K562 (cell line): ENCODE measurements around the gene PDE2A.

Experiments used
- ARHGAP35 ChIP-seq: fragments of 450-650 bp; IDR thresholded peaks from 2 replicates; pipeline ENCODE4 v1.6.1; 2018; ENCODE audit not compliant: partially characterized antibody
- BHLHE40 ChIP-seq: IDR thresholded peaks from 2 replicates; pipeline ENCODE4 v1.6.1; 2011; ENCODE audit warnings: low read length, improper control_type of control experiment
- EP300 ChIP-seq: IDR thresholded peaks from 2 replicates; pipeline ENCODE4 v1.6.1; 2012; ENCODE audit warnings: low read length, improper control_type of control experiment
- HDAC6 ChIP-seq: IDR thresholded peaks from 2 replicates; pipeline ENCODE4 v1.6.1; 2012; ENCODE audit warnings: low read depth, mild to moderate bottlenecking, control low read depth, inconsistent platforms, low read length, moderate library complexity
- MAFK ChIP-seq: IDR thresholded peaks from 2 replicates; pipeline ENCODE4 v1.6.1; 2011; ENCODE audit warnings: low read length, improper control_type of control experiment
- TBL1XR1 ChIP-seq, 2 experiments: IDR thresholded peaks; 2 replicates each; pipeline ENCODE4 v1.6.1; 2012; ENCODE audit warnings: improper control_type of control experiment in 2 of 2, low read length in 2 of 2, mild to moderate bottlenecking in 1 of 2
- TF ChIP-seq, protein P1 (sequence below), 3 experiments: IDR thresholded peaks in 2 of 3; conservative IDR thresholded peaks in 1 of 3; 2 replicates each; pipeline ENCODE4 v1.5.1; 2011 to 2012; ENCODE audit warnings: low read length in 3 of 3, mild to moderate bottlenecking in 3 of 3, control low read depth in 2 of 3, improper control_type of control experiment in 1 of 3, inconsistent platforms in 1 of 3, low read depth in 1 of 3, mixed read lengths in 1 of 3, moderate library complexity in 1 of 3; ENCODE audit not compliant: insufficient read depth in 2 of 3
- TF ChIP-seq, protein P2 (sequence below): fragments of 250-450 bp; sonication (Bioruptor Pico); IDR thresholded peaks from 2 replicates; pipeline ENCODE4 v1.8.0; 2021; ENCODE audit warnings: mild to moderate bottlenecking, moderate library complexity
- TF ChIP-seq, protein P3 (sequence below): sonication (generic); formaldehyde crosslinking; IDR thresholded peaks from 2 replicates; pipeline ENCODE4 v1.8.0; 2022; ENCODE audit warnings: mild to moderate bottlenecking, missing genetic modification reagents
- TF ChIP-seq, protein P4 (sequence below): sonication (generic); formaldehyde crosslinking; IDR thresholded peaks from 2 replicates; pipeline ENCODE4 v1.8.0; 2023; ENCODE audit warnings: mild to moderate bottlenecking, missing genetic modification reagents
- TF ChIP-seq, protein P5 (sequence below): conservative IDR thresholded peaks from 2 replicates; pipeline ENCODE4 v1.6.1; 2011; ENCODE audit warnings: low read depth, mild to moderate bottlenecking, low read length; ENCODE audit not compliant: control insufficient read depth
- TF ChIP-seq, protein P6 (sequence below): sonication (generic); formaldehyde crosslinking; IDR thresholded peaks from 2 replicates; pipeline ENCODE4 v1.8.0; 2022; ENCODE audit warnings: missing genetic modification reagents, mild to moderate bottlenecking, borderline replicate concordance

DNA sequence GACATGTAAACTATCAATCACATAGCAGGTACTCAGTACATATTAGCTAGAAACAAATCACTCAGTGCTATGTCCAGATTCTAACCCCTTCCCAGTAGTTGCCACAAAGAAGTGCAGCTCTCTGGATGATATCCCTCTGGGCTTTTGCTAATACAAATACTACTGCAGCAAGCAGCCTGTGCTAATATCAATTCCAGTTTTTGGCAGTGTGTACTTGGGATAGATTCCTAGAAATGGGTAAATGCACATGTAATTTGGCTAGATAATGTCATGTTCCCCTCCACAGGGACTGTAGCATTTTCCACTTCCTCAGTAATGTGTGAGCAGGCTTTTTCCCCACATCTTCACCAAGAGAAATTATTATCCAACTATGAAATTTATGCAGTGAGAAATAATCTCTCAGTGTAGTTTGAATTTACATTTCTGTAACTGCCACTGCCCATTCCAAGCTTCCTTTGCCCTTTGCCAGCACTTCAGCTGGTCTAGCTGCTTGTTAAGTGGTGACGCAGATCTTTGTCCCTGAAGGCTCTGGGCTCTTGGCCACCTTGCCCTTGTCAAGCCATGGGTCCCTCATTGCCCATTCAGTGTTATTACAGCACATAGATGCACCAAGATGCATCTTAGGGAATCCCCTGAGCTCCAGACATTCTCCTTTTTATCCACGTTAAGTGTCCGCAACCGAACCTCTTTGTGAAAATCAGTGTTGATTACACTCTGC lies 132.8 kb downstream of the PDE2A start:
- TF ChIP-seq, protein P1, sequence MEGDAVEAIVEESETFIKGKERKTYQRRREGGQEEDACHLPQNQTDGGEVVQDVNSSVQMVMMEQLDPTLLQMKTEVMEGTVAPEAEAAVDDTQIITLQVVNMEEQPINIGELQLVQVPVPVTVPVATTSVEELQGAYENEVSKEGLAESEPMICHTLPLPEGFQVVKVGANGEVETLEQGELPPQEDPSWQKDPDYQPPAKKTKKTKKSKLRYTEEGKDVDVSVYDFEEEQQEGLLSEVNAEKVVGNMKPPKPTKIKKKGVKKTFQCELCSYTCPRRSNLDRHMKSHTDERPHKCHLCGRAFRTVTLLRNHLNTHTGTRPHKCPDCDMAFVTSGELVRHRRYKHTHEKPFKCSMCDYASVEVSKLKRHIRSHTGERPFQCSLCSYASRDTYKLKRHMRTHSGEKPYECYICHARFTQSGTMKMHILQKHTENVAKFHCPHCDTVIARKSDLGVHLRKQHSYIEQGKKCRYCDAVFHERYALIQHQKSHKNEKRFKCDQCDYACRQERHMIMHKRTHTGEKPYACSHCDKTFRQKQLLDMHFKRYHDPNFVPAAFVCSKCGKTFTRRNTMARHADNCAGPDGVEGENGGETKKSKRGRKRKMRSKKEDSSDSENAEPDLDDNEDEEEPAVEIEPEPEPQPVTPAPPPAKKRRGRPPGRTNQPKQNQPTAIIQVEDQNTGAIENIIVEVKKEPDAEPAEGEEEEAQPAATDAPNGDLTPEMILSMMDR (IDR thresholded peaks at IDR 0.05 in 2 of 3, conservative IDR thresholded peaks at IDR 0.05 in 1 of 3; ENCODE audit: insufficient read depth in 2 of 3, low read depth in 1 of 3, low read length in 3 of 3): no peak
- TF ChIP-seq EP300 (no peak), MAFK (no peak), ARHGAP35 (no peak), TBL1XR1 (IDR thresholded peaks at IDR 0.05; ENCODE audit: low read length in 2 of 2) (no peak), BHLHE40 (no peak), HDAC6 (no peak)
- TF ChIP-seq, protein P2, sequence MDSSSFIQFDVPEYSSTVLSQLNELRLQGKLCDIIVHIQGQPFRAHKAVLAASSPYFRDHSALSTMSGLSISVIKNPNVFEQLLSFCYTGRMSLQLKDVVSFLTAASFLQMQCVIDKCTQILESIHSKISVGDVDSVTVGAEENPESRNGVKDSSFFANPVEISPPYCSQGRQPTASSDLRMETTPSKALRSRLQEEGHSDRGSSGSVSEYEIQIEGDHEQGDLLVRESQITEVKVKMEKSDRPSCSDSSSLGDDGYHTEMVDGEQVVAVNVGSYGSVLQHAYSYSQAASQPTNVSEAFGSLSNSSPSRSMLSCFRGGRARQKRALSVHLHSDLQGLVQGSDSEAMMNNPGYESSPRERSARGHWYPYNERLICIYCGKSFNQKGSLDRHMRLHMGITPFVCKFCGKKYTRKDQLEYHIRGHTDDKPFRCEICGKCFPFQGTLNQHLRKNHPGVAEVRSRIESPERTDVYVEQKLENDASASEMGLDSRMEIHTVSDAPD (CRISPR knock-in tag): no peak
- TF ChIP-seq, protein P3, sequence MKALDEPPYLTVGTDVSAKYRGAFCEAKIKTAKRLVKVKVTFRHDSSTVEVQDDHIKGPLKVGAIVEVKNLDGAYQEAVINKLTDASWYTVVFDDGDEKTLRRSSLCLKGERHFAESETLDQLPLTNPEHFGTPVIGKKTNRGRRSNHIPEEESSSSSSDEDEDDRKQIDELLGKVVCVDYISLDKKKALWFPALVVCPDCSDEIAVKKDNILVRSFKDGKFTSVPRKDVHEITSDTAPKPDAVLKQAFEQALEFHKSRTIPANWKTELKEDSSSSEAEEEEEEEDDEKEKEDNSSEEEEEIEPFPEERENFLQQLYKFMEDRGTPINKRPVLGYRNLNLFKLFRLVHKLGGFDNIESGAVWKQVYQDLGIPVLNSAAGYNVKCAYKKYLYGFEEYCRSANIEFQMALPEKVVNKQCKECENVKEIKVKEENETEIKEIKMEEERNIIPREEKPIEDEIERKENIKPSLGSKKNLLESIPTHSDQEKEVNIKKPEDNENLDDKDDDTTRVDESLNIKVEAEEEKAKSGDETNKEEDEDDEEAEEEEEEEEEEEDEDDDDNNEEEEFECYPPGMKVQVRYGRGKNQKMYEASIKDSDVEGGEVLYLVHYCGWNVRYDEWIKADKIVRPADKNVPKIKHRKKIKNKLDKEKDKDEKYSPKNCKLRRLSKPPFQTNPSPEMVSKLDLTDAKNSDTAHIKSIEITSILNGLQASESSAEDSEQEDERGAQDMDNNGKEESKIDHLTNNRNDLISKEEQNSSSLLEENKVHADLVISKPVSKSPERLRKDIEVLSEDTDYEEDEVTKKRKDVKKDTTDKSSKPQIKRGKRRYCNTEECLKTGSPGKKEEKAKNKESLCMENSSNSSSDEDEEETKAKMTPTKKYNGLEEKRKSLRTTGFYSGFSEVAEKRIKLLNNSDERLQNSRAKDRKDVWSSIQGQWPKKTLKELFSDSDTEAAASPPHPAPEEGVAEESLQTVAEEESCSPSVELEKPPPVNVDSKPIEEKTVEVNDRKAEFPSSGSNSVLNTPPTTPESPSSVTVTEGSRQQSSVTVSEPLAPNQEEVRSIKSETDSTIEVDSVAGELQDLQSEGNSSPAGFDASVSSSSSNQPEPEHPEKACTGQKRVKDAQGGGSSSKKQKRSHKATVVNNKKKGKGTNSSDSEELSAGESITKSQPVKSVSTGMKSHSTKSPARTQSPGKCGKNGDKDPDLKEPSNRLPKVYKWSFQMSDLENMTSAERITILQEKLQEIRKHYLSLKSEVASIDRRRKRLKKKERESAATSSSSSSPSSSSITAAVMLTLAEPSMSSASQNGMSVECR (CRISPR knock-in tag): no peak
- TF ChIP-seq, protein P4, sequence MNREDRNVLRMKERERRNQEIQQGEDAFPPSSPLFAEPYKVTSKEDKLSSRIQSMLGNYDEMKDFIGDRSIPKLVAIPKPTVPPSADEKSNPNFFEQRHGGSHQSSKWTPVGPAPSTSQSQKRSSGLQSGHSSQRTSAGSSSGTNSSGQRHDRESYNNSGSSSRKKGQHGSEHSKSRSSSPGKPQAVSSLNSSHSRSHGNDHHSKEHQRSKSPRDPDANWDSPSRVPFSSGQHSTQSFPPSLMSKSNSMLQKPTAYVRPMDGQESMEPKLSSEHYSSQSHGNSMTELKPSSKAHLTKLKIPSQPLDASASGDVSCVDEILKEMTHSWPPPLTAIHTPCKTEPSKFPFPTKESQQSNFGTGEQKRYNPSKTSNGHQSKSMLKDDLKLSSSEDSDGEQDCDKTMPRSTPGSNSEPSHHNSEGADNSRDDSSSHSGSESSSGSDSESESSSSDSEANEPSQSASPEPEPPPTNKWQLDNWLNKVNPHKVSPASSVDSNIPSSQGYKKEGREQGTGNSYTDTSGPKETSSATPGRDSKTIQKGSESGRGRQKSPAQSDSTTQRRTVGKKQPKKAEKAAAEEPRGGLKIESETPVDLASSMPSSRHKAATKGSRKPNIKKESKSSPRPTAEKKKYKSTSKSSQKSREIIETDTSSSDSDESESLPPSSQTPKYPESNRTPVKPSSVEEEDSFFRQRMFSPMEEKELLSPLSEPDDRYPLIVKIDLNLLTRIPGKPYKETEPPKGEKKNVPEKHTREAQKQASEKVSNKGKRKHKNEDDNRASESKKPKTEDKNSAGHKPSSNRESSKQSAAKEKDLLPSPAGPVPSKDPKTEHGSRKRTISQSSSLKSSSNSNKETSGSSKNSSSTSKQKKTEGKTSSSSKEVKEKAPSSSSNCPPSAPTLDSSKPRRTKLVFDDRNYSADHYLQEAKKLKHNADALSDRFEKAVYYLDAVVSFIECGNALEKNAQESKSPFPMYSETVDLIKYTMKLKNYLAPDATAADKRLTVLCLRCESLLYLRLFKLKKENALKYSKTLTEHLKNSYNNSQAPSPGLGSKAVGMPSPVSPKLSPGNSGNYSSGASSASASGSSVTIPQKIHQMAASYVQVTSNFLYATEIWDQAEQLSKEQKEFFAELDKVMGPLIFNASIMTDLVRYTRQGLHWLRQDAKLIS (CRISPR knock-in tag): no peak
- TF ChIP-seq, protein P5, sequence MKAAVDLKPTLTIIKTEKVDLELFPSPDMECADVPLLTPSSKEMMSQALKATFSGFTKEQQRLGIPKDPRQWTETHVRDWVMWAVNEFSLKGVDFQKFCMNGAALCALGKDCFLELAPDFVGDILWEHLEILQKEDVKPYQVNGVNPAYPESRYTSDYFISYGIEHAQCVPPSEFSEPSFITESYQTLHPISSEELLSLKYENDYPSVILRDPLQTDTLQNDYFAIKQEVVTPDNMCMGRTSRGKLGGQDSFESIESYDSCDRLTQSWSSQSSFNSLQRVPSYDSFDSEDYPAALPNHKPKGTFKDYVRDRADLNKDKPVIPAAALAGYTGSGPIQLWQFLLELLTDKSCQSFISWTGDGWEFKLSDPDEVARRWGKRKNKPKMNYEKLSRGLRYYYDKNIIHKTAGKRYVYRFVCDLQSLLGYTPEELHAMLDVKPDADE: no peak
- TF ChIP-seq, protein P6, sequence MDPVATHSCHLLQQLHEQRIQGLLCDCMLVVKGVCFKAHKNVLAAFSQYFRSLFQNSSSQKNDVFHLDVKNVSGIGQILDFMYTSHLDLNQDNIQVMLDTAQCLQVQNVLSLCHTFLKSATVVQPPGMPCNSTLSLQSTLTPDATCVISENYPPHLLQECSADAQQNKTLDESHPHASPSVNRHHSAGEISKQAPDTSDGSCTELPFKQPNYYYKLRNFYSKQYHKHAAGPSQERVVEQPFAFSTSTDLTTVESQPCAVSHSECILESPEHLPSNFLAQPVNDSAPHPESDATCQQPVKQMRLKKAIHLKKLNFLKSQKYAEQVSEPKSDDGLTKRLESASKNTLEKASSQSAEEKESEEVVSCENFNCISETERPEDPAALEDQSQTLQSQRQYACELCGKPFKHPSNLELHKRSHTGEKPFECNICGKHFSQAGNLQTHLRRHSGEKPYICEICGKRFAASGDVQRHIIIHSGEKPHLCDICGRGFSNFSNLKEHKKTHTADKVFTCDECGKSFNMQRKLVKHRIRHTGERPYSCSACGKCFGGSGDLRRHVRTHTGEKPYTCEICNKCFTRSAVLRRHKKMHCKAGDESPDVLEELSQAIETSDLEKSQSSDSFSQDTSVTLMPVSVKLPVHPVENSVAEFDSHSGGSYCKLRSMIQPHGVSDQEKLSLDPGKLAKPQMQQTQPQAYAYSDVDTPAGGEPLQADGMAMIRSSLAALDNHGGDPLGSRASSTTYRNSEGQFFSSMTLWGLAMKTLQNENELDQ: no peak
